HL-60 (cell line): ENCODE results near the gene RAB32.
A peak's percentile ranks its signal among the peaks of the same experiment; 100 is the strongest.

ENCODE experiments used
- DNase-seq, 2 experiments: peaks; one replicate each; pipeline ENCODE4 v3.0.0-alpha.2; 2010 to 2020; ENCODE audit warnings: low read depth in 1 of 2, low spot score in 1 of 2
- H3K27ac ChIP-seq: fragments of 250-450 bp; sonication (Bioruptor Pico); replicated peaks from 2 replicates; pipeline ENCODE4 v1.5.1; 2020; ENCODE audit warnings: mild to moderate bottlenecking, moderate library complexity
- H3K27me3 ChIP-seq: fragments of 250-450 bp; sonication (Bioruptor Pico); 2 replicates; pipeline ENCODE4 v1.5.1; 2021; ENCODE audit warnings: mild to moderate bottlenecking, moderate library complexity; ENCODE audit not compliant: insufficient read depth, poor library complexity, severe bottlenecking
- H3K4me3 ChIP-seq: replicated peaks from 2 replicates; pipeline ENCODE4 v1.5.1; 2011; ENCODE audit warnings: mild to moderate bottlenecking, control low read depth, low read length; ENCODE audit not compliant: insufficient read depth
- CTCF ChIP-seq: IDR thresholded peaks from one replicate; pipeline ENCODE4 v1.5.1; 2011; ENCODE audit warnings: low read length, control low read depth, inconsistent platforms; ENCODE audit not compliant: insufficient read depth
- GABPA ChIP-seq: IDR thresholded peaks from 2 replicates; pipeline ENCODE4 v1.6.1; 2012; ENCODE audit warnings: low read depth
- POLR2AphosphoS5 ChIP-seq: IDR thresholded peaks from 2 replicates; pipeline ENCODE4 v1.6.1; 2012; ENCODE audit warnings: low read depth
- SPI1 ChIP-seq: IDR thresholded peaks from 2 replicates; pipeline ENCODE4 v1.6.1; 2012; ENCODE audit warnings: low read depth, mild to moderate bottlenecking, borderline replicate concordance
- TF ChIP-seq, protein P1 (sequence below): IDR thresholded peaks from 2 replicates; pipeline ENCODE4 v1.6.1; 2012; ENCODE audit warnings: low read depth; ENCODE audit not compliant: insufficient replicate concordance

RAB32 gene

DNA sequence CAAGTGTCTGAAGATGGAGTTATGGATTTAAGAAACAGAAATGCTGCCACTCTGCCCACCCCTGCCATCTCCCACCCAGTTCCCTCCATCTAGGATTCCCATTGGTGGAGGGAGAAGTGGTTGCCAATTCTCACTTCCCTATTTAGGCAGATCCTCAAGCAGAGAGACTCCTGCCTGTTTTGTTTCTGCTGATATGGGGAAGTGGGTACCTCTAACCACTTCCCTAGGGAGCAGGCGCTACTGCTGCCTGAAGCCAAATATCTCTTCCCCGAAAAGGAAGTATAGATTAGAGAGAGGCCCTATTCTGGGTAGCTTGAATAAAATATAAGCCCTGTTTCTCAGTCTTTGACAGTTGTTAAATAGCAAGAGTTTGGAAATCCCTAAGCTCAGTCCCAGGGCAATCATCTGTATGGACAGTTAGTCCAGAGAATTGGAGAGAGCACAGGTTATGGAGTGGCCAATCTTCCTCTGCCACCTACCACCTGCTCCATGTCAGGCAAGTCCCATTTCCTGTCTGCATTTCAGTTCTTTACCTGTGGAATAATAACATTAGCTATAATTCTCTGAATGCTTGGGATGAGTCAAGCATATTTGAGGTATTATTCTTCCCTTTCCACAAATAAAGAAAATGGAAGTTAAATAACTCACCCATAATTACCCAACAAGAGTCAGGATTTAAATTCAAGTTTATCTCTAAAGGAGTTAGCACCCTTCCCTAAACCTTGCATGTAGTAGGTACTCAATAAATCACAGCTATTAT, 52.5 kb downstream of the RAB32 start:
- H3K27ac ChIP-seq = peak overlapping the region; percentile 46
- peak; percentile 17; the same call in 1 of the 2 replicates for TF ChIP-seq GABPA
- peak; percentile 75 for TF ChIP-seq POLR2AphosphoS5
- TF ChIP-seq SPI1 = peak; percentile 100
- TF ChIP-seq CTCF = no peak
- TF ChIP-seq, protein P1, sequence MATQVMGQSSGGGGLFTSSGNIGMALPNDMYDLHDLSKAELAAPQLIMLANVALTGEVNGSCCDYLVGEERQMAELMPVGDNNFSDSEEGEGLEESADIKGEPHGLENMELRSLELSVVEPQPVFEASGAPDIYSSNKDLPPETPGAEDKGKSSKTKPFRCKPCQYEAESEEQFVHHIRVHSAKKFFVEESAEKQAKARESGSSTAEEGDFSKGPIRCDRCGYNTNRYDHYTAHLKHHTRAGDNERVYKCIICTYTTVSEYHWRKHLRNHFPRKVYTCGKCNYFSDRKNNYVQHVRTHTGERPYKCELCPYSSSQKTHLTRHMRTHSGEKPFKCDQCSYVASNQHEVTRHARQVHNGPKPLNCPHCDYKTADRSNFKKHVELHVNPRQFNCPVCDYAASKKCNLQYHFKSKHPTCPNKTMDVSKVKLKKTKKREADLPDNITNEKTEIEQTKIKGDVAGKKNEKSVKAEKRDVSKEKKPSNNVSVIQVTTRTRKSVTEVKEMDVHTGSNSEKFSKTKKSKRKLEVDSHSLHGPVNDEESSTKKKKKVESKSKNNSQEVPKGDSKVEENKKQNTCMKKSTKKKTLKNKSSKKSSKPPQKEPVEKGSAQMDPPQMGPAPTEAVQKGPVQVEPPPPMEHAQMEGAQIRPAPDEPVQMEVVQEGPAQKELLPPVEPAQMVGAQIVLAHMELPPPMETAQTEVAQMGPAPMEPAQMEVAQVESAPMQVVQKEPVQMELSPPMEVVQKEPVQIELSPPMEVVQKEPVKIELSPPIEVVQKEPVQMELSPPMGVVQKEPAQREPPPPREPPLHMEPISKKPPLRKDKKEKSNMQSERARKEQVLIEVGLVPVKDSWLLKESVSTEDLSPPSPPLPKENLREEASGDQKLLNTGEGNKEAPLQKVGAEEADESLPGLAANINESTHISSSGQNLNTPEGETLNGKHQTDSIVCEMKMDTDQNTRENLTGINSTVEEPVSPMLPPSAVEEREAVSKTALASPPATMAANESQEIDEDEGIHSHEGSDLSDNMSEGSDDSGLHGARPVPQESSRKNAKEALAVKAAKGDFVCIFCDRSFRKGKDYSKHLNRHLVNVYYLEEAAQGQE = peak; percentile 9
- no peaks in the 10 kb centered on the region for H3K27me3 ChIP-seq
- H3K4me3 ChIP-seq = no peak overlapping the region
- peak; percentile 90 to 91 for DNase-seq

DNA sequence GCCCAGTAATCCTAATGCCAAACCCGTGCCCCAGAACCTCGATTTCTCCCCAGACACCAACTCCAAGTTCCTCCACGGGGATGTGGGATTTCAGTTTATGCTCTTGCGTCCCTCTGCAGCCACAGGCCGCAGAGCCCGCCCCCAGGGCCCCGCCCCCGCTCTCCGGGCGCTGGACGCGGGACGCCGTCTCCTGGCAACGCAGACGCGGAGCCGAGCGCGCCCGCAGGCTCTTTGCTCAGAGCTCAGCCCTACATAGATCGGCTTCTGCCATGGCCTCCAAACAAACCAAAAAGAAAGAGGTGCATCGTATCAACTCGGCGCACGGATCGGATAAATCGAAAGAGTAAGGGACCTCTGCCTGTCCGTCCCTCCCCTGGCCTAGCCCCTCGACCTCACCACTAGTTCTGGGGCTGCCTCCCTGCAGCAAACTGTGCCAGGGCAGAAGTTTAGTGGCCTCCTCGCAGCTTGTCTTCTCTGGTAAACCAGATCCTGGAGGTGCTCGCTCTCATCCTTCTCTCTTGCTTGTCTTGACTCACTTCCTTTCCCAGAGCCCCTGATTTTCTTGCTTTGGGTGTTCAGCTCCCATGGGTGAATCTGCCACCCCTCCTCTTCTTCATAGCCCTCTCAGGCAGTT, 55.3 kb downstream of the RAB32 start, which contains the start of gene ADGB:
TSS of gene ADGB (plus strand) at position 201 of the 634 bp plus-strand sequence. CDS start at position 270, 69 bp downstream.
- peak; percentile 56 to 75 for DNase-seq
- Histone ChIP-seq H3K4me3 (peak within 1 kb of the TSS; percentile 36), H3K27ac (peak within 1 kb of the TSS; percentile 53), H3K27me3 (no peaks in the 10 kb centered on the region)
- TF ChIP-seq, protein P1 = no peak
- no peak for TF ChIP-seq GABPA
- no peak for TF ChIP-seq SPI1
- no peak for TF ChIP-seq POLR2AphosphoS5

DNA sequence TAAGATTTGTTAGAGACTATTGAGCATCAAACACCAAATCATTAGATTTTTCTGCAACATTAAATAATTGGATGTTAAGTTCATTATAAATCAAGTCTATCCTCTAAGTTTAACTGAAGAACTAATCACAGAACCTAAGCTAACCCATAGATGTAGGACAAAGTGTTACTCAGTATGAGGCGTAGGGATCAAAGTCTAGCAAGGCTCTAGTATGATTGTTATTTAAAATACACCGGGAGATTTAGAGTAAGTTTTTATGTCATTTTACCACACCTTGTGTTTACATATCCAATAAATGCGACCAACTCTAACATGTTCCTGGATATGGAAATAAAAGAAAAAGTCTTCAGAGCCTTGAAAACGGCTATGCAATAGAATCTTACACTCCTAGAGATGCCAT, 57.7 kb downstream of the RAB32 start:
- no peak for TF ChIP-seq SPI1
- TF ChIP-seq POLR2AphosphoS5 = no peak
- TF ChIP-seq CTCF = no peak
- TF ChIP-seq, protein P1 = no peak
- no peak for TF ChIP-seq GABPA
- no peak for DNase-seq
- Histone ChIP-seq H3K27ac (no peak overlapping the region), H3K27me3 (no peaks in the 10 kb centered on the region), H3K4me3 (no peak overlapping the region)
